ENCODE measurements around the gene POU6F2. TPM values are rescaled to one million over a fixed set of nuclear protein-coding genes. Genes with fewer than 3 reads are reported as not detected.
A peak's percentile ranks its signal among the peaks of the same experiment; 100 is the strongest.

POU6F2 gene
- total RNA-seq, 3 donors from 2014 or later: not detected

DNA sequence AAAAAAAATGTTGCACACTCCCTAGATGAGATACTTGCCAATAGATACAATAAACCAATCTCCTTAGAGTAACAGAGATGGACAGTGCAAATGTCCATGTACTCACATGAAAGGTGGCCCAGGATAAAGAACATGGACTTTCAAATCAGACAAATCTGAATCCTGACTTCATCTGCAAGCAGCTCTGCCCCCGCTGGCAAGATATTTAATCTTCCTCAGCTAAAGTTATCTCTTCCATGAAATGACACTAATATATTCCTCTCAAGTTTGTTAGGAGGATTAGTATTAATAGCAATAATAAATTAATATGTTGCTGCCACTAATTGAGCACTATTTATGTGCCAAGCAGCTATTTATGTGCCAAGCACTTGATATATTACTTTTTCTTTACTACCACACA, 439.9 kb downstream of the POU6F2 start:
- H3K4me1 Mint-ChIP-seq (ENCODE audit: low read depth): peaks cover 8% of the 10 kb centered on the region
- H3K36me3 Mint-ChIP-seq (ENCODE audit: insufficient read depth): no peaks in the 10 kb centered on the region
- no peak for DNase-seq
- ATAC-seq: no peak
- H3K4me3 Mint-ChIP-seq: no peak overlapping the region
- H3K9me3 Mint-ChIP-seq: no peaks in the 10 kb centered on the region
- H3K27me3 Mint-ChIP-seq (ENCODE audit: low read depth): peaks cover 36% of the 10 kb centered on the region

DNA sequence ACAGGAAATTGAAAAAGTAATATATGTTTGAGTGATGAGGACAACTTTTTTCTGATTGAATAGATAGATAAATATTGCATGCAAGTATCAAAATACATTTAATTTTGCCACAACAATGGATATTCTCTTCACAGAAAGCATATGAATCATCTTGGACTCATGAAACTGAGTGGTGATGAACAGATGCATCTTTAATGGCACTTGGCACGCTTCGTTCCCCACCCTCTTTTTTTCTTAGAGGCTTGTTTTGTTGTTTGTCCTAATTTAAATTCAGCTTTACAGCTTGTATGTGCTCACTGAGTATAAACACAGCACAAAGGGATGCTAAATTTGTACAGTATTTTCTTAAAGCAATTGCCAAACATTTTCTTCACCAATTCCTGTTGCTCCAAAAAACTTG, 443.5 kb downstream of the POU6F2 start:
- no peaks in the 10 kb centered on the region for H3K9me3 Mint-ChIP-seq
- no peak overlapping the region for H3K4me3 Mint-ChIP-seq
- no peaks in the 10 kb centered on the region for H3K4me1 Mint-ChIP-seq (ENCODE audit: low read depth)
- no peaks in the 10 kb centered on the region for H3K36me3 Mint-ChIP-seq (ENCODE audit: insufficient read depth)
- DNase-seq (no peak), ATAC-seq (no peak)
- peaks cover 17% of the 10 kb centered on the region for H3K27me3 Mint-ChIP-seq (ENCODE audit: low read depth)

DNA sequence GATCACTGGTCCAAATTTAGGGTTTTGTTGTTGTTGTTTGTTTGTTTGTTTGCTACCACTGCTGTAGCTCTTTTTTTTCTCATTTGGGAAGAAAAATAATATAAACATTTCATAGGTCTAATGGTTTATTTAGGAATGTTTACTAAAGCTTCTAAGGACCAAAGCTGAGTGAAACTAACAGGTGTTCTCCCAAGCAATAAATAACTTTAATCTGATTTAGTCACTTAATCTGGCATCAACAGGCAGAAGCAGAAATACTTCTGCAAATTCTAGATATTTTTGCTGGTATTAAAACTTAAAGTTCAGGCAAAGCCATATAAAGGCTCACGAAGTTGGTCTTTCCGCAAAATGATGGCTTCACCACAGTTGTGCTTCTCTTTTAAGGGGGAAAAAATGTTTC, 444.0 kb downstream of the POU6F2 start:
- H3K9me3 Mint-ChIP-seq: no peaks in the 10 kb centered on the region
- DNase-seq: no peak
- no peak overlapping the region for H3K4me3 Mint-ChIP-seq
- peaks cover 14% of the 10 kb centered on the region for H3K27me3 Mint-ChIP-seq (ENCODE audit: low read depth)
- ATAC-seq: no peak
- no peaks in the 10 kb centered on the region for H3K36me3 Mint-ChIP-seq (ENCODE audit: insufficient read depth)
- no peaks in the 10 kb centered on the region for H3K4me1 Mint-ChIP-seq (ENCODE audit: low read depth)

- ATAC-seq (no peak), DNase-seq (no peak)
- no peaks in the 10 kb centered on the region for H3K9me3 Mint-ChIP-seq
- peaks cover 3% of the 10 kb centered on the region for H3K27me3 Mint-ChIP-seq (ENCODE audit: low read depth)
- H3K4me1 Mint-ChIP-seq (ENCODE audit: low read depth): no peaks in the 10 kb centered on the region
- no peak overlapping the region for H3K4me3 Mint-ChIP-seq
- H3K36me3 Mint-ChIP-seq (ENCODE audit: insufficient read depth): no peaks in the 10 kb centered on the region
These were observed 450.5 kb downstream of the POU6F2 start for GRCh38 chr7:39428221-39428620.

- peaks cover 3% of the 10 kb centered on the region for H3K27me3 Mint-ChIP-seq (ENCODE audit: low read depth)
- no peaks in the 10 kb centered on the region for H3K9me3 Mint-ChIP-seq
- H3K4me1 Mint-ChIP-seq (ENCODE audit: low read depth): no peaks in the 10 kb centered on the region
- DNase-seq (no peak), ATAC-seq (no peak)
- H3K36me3 Mint-ChIP-seq (ENCODE audit: insufficient read depth): no peaks in the 10 kb centered on the region
- no peak overlapping the region for H3K4me3 Mint-ChIP-seq
These were observed 451.7 kb downstream of the POU6F2 start for GRCh38 chr7:39429421-39429820.

GRCh38 chr7:39430441-39430840, 452.7 kb downstream of the POU6F2 start:
- Mint-ChIP-seq H3K36me3 (ENCODE audit: insufficient read depth) (no peaks in the 10 kb centered on the region), H3K9me3 (no peaks in the 10 kb centered on the region), H3K4me1 (ENCODE audit: low read depth) (no peaks in the 10 kb centered on the region), H3K27me3 (ENCODE audit: low read depth) (peaks cover 3% of the 10 kb centered on the region), H3K4me3 (no peak overlapping the region)
- no peak for DNase-seq
- ATAC-seq: no peak

DNA sequence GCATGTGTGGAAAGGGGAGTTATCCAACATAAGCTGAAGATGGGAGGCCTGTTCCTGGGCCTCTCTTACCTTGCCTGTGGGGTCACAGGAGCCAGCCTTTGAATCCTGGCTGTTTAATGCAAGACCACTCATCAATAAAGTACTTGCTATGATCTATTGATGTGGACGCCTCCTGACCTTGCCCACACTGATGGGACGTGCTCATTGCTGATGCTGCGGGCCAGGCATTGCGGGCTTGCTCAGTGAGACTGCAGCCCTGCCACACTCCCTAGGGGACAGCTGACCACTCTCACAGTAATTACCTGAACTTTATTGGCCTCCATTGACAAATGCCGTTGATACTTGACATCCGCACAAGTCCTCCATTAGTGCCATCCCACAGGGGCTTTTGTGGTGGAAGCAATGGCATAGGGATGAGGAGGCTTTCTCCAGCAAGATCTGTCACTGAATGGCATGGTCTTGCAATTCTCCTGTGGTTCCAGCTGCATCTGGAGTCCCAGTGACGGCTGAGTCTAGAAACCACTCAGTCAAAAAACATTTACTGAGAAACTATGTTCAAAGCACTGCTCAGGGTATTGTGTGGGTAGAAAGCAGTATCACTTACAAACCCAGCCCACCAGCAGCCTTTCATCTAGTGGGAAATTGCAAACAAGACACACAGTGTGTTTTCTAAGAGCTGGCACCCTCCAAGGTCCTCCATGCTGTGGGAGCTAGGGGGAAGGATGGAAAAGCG, 453.4 kb downstream of the POU6F2 start:
- no peaks in the 10 kb centered on the region for H3K9me3 Mint-ChIP-seq
- no peaks in the 10 kb centered on the region for H3K36me3 Mint-ChIP-seq (ENCODE audit: insufficient read depth)
- ATAC-seq (no peak), DNase-seq (no peak)
- no peak overlapping the region for H3K4me3 Mint-ChIP-seq
- H3K4me1 Mint-ChIP-seq (ENCODE audit: low read depth): no peaks in the 10 kb centered on the region
- peaks cover 3% of the 10 kb centered on the region for H3K27me3 Mint-ChIP-seq (ENCODE audit: low read depth)

DNA sequence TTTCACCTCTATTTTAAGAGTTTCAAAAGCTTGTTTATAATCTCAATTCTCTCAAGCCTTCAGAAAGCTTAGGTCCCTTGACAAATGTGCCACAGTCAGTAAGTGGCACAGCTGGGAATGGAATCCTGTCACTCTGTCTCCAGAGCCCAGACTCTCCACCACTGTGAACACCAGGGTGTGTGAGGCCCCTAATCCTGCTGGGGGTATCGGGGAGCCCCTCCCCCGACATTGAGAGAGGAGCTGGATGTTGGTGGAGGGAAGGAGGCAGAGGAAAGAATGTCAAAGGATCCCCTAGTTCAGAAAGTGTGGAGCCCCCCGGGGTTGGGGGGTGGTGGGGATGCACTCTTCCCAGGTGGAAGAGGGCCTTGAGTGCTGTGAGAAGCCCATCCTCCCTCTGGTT, 454.7 kb downstream of the POU6F2 start:
- no peak for DNase-seq
- H3K27me3 Mint-ChIP-seq (ENCODE audit: low read depth): peaks cover 3% of the 10 kb centered on the region
- no peak overlapping the region for H3K4me3 Mint-ChIP-seq
- no peaks in the 10 kb centered on the region for H3K4me1 Mint-ChIP-seq (ENCODE audit: low read depth)
- no peak for ATAC-seq
- no peaks in the 10 kb centered on the region for H3K9me3 Mint-ChIP-seq
- H3K36me3 Mint-ChIP-seq (ENCODE audit: insufficient read depth): no peaks in the 10 kb centered on the region

DNA sequence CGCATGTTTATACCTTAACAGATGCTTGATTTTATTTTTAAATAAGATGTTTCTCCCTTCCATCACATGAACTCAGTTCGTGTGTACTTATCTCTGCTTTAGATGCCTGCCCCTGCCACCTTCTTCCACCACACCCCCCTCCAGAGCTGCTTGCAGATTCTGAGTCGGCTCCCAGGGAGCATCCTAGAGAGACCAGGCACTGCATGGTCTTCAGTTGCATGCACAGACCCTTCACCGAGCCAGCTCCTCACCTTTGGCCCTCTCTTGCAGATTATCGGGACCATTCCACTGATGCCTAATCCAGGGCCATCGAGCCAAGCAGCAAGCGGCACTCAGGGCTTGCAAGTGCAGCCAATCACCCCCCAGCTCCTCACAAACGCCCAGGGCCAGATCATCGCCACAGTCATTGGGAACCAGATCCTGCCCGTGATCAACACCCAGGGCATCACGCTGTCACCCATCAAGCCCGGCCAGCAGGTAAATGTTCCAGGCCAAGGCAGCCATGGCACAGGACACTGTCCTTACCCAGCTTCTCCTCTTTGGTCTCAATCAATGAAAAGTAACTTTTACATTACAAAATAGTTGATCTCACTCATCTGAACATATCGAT, 455.2 kb downstream of the POU6F2 start:
- no peaks in the 10 kb centered on the region for H3K9me3 Mint-ChIP-seq
- no peaks in the 10 kb centered on the region for H3K36me3 Mint-ChIP-seq (ENCODE audit: insufficient read depth)
- ATAC-seq (no peak), DNase-seq (no peak)
- H3K27me3 Mint-ChIP-seq (ENCODE audit: low read depth): peaks cover 3% of the 10 kb centered on the region
- no peak overlapping the region for H3K4me3 Mint-ChIP-seq
- H3K4me1 Mint-ChIP-seq (ENCODE audit: low read depth): no peaks in the 10 kb centered on the region

DNA sequence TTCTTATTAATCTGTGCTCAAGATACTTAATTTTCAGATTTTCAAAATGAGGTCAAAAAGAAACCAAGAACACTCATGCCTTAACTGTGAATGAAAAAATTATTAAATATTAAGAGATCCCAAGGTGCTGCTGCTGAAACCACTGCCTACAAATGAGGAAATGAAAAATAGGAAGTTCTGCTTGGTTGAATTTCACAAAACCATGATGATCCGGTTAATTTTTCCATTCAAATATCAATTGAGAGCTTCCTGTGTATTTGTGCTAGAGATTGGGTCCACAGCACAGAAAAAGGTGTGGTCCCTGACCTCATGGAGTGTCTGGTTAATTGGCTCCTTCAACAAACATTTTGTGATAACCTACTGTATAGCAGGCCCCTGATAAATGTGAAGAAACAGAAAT, 455.8 kb downstream of the POU6F2 start:
- H3K9me3 Mint-ChIP-seq: no peaks in the 10 kb centered on the region
- no peak overlapping the region for H3K4me3 Mint-ChIP-seq
- no peaks in the 10 kb centered on the region for H3K4me1 Mint-ChIP-seq (ENCODE audit: low read depth)
- ATAC-seq (no peak), DNase-seq (no peak)
- H3K36me3 Mint-ChIP-seq (ENCODE audit: insufficient read depth): no peaks in the 10 kb centered on the region
- H3K27me3 Mint-ChIP-seq (ENCODE audit: low read depth): peaks cover 8% of the 10 kb centered on the region

- no peak for DNase-seq
- Mint-ChIP-seq H3K9me3 (no peaks in the 10 kb centered on the region), H3K27me3 (ENCODE audit: low read depth) (peaks cover 8% of the 10 kb centered on the region), H3K36me3 (ENCODE audit: insufficient read depth) (no peaks in the 10 kb centered on the region), H3K4me1 (ENCODE audit: low read depth) (no peaks in the 10 kb centered on the region), H3K4me3 (no peak overlapping the region)
- no peak for ATAC-seq
These were observed 456.3 kb downstream of the POU6F2 start for GRCh38 chr7:39434012-39434411.

- H3K4me3 Mint-ChIP-seq: no peak overlapping the region
These were observed 468.8 kb downstream of the POU6F2 start for GRCh38 chr7:39446546-39446945.

DNA sequence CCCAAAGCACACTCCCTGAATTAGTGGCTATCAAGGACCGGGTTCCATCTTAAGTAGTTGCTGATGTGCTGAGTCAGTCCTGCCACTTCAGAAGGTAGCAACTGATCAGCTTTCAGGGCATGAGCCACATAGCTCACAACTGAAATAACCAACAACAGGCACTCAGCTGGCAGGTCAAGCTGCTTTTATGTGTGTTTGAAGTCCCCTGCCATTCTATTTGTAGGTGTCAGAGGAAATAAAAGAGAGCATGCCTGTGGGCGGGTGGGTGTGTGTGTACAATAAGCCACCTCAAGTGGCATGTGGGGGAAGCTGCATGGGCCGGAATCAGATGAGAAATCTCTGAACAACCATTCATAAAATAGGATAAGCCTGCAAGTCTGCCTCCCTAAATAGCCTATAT, 474.2 kb downstream of the POU6F2 start:
- ATAC-seq (no peak), DNase-seq (no peak)
- H3K4me1 Mint-ChIP-seq (ENCODE audit: low read depth): no peaks in the 10 kb centered on the region
- no peak overlapping the region for H3K4me3 Mint-ChIP-seq
- H3K27me3 Mint-ChIP-seq (ENCODE audit: low read depth): peaks cover 13% of the 10 kb centered on the region
- no peaks in the 10 kb centered on the region for H3K36me3 Mint-ChIP-seq (ENCODE audit: insufficient read depth)
- H3K9me3 Mint-ChIP-seq: no peaks in the 10 kb centered on the region

More at GRCh38 chr7:39446546-39446945, 468.8 kb downstream of the POU6F2 start:
- no peaks in the 10 kb centered on the region for H3K9me3 Mint-ChIP-seq
- H3K36me3 Mint-ChIP-seq (ENCODE audit: insufficient read depth): no peaks in the 10 kb centered on the region
- peaks cover 25% of the 10 kb centered on the region for H3K27me3 Mint-ChIP-seq (ENCODE audit: low read depth)
- DNase-seq (no peak), ATAC-seq (no peak)
- no peaks in the 10 kb centered on the region for H3K4me1 Mint-ChIP-seq (ENCODE audit: low read depth)

DNA sequence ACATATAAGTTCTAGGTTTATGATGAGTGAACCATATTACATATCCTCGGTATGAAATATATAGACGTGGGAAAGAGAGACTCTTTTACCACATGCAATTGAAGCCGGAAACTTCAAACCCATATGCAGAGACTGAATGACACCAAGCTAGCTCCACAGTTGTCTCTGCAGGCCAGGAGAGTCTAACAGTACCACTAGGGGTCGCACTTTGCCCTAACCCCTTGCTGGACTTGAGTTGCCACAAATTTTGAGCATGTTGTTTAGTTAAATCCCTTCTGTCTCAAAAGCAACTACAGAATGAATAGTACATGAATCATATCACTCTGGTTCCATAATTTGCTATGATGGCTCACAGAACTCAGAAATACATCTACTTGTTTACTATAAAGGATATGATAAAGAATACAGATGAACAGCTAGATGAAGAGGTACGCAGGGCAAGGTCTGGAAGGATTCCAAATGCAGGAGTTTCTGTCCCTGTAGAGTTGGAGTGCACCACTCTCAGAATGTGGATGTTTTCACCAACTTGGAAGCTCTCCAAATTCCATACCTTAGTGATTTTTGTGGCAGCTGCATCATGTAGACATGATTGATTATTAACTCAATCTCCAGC, 476.1 kb downstream of the POU6F2 start:
- Mint-ChIP-seq H3K4me1 (ENCODE audit: low read depth) (no peaks in the 10 kb centered on the region), H3K4me3 (no peak overlapping the region), H3K36me3 (ENCODE audit: insufficient read depth) (no peaks in the 10 kb centered on the region), H3K9me3 (no peaks in the 10 kb centered on the region), H3K27me3 (ENCODE audit: low read depth) (peaks cover 13% of the 10 kb centered on the region)
- peak; percentile 20 for DNase-seq
- peak; percentile 54 to 62 for ATAC-seq

All from activated T-cell treated with anti-CD3 and anti-CD28 coated beads, Interleukin-2, amount 50 U/mL, for 4 hours (primary cell).